HG02763 (cell line): Measurements from ENCODE around the gene ACY1.

ENCODE experiments used
- ATAC-seq: cut with Tn5 transposase; IDR thresholded peaks from one replicate; pipeline ENCODE4 v1.9.1; 2021; ENCODE audit warnings: mild to moderate bottlenecking, moderate library complexity; ENCODE audit not compliant: unreplicated experiment

The ACY1 gene

DNA sequence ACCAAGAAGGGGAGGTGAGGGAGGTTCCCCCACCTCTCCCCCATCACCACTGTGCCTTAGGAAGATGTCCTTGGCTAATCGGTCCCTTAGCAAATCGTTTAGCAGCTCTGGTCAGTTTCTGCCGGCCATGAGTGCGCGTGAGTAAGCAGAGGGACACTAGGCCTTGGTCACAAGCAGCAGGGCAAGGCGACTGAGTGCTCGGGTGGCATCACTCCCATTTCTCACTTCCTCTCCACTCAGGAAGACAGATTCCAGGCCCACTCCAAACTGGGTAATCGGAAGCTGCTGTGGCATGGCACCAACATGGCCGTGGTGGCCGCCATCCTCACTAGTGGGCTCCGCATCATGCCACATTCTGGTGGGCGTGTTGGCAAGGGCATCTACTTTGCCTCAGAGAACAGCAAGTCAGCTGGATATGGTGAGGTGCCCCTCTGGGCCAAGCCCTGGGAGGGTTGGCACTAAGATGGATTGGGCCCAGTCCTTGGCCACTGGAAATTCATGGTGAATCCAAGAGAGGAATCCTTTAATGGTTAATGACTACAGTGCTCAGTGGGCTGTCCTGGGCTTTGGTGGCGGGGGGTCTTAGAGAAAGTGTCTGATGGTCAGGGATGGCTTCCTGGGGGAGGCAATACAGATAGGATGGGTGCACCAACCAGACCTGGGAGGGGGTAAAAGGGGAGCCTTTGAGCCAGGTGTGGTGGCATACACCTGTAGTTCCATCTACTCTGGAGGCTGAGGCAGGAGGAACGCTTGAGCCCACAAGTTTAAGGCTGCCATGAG is 37.2 kb upstream of the ACY1 start:
- ATAC-seq, result no peak

DNA sequence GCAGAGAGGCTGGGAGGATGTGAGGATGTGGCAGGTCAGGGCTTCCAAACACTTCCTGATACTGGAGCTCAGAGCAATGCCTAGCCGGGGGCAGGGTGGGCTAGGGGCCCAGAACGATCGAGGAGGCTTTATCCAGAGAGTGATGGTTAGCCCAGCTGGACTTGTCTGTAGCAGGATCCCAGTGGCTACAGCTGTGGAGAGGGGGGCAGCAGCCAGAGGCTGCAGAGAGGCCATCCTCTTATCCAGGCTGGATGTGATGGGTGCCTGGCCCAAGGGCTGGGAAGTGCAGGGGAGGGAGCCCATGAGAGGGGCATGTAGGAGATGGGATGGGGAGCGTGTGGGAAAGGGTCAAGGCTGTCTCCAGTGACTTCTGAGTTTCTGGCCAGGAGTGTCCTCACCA is 36.5 kb upstream of the ACY1 start:
- no peak for ATAC-seq

DNA sequence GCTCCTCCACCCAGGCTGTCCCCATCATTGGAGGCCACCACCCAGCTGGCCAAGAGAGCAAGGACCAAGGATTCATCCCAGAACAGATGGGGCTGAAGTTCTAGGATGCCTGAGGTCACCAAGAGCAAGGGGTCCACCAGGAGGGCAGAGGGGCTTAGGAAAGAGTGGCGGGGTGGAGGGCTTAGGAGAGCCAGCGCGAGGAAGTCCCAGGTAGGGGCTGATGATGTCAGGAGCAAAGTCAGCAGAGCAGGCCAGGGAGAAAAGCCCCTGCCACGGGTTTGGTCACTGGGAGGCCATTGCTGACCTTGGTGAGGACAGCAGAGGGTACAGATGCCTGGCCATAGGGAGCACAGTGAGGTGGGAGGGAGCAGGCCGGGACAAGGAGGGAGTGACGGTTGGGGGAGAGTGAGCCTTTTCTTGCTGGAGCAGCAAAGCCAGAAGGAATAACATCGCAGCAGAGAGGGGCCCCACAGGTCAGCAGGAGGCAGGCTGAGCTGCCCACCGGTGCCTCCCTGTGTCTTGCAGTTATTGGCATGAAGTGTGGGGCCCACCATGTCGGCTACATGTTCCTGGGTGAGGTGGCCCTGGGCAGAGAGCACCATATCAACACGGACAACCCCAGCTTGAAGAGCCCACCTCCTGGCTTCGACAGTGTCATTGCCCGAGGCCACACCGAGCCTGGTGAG is 36.0 kb upstream of the ACY1 start:
- ATAC-seq, result no peak

DNA sequence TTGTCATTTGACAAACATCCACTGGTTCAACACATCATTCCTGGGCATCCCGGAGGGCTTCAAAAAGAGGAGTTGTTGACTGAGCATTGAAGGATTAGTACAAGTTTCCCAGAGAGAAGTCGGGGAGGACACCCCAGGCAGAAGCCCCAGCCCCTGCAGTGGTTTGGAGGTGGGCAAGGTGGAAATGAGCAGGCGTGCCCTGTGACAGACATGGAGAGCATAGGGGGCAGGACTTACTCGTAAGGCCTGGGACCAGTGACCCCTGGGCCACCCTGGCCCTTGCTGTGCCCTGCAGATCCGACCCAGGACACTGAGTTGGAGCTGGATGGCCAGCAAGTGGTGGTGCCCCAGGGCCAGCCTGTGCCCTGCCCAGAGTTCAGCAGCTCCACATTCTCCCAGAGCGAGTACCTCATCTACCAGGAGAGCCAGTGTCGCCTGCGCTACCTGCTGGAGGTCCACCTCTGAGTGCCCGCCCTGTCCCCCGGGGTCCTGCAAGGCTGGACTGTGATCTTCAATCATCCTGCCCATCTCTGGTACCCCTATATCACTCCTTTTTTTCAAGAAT is 35.2 kb upstream of the ACY1 start:
- ATAC-seq, result no peak

DNA sequence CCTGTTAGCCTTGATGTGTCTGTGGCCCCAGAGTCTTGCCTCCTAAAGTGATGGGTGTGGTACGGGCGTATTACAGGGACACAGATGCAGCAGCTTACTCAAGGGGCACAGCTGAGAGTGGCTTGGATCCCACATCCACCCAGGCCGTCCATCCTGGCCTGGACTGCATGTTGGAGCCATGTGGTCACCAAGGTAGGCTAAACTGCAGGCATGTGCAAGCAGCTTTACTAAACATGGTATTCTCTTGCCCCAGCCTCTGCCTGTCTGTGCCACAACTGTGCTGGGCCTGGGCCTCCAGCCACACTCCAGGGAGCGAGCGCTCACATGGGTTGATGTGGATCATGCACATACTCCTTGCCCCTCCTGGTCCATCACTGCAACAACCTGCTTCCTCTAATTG is 34.2 kb upstream of the ACY1 start:
- no peak for ATAC-seq

DNA sequence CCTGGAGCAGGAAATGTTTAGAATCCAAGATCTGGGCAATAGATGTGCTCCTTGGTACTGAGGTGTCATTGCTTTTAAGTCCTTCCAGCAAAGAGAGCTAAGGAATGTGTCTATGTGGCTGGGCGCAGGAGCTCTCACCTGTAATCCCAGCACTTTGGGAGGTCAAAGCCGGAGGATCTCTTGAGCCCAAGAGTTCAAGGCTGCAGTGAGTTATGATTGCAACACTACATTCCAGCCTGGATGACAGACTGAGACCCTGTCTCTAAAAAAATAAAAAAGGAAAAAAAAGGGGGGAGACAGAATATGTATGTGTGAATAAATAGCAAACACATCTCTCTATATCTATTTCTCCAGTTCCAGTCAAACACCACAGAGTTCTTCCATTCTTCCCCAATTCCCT is 32.4 kb upstream of the ACY1 start:
- no peak for ATAC-seq

DNA sequence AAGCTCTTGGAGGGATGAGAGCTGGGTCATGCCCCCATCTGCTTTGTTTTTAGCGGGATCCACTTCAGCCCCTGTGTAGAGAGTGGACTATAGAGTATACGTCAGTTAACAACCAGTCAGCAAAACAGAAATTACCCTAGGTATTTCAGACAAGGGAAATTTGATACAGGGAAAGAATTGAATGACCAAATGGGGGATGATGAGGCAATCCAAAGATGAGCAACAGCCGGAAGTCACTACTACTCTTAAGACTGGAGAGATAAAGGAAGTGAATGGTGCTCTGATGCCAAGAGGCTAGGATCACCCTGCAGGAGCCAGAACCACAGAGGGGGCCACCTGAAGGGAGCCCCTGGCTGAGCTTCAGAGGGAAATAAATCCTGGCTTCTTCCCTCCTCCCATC is 29.9 kb upstream of the ACY1 start:
- no peak for ATAC-seq

DNA sequence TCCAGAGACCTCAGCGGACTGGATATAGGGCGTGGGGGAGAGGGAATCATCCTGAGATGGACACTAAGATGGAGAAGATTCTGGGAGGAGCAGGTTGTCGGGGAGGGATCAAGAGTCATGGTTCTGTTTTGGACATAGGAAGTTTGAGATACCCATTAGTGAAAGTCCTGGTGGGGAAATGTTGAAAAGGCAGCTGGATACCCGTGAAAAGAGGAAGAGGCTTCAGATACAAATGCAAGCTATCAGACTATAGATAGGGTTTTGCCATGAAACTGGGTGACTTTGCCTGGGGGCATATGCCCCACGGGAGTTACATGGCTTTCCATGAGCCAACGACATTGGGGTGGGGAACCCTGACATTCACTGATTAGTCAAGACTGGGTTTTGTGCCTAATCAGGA is 29.2 kb upstream of the ACY1 start:
- ATAC-seq, result no peak

DNA sequence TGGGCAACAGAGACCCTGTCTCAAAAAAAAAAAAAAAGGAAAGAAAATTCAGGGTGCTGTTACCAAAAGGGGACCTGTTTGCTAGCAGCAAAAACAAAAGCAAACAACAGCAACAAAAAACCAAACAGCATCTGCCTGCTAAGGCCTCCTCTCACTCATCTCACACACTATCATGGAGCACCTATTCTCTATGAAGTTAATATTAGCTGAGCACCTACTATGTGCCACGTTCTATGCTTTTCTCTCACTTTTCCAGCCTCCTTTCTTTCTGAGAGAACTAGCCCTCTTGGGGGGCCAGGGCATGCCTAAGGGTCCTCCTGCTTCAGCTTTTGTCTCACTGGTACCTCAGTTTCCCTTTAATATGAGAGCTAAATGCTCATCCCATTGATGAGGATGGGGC is 28.6 kb upstream of the ACY1 start:
- ATAC-seq, result no peak

DNA sequence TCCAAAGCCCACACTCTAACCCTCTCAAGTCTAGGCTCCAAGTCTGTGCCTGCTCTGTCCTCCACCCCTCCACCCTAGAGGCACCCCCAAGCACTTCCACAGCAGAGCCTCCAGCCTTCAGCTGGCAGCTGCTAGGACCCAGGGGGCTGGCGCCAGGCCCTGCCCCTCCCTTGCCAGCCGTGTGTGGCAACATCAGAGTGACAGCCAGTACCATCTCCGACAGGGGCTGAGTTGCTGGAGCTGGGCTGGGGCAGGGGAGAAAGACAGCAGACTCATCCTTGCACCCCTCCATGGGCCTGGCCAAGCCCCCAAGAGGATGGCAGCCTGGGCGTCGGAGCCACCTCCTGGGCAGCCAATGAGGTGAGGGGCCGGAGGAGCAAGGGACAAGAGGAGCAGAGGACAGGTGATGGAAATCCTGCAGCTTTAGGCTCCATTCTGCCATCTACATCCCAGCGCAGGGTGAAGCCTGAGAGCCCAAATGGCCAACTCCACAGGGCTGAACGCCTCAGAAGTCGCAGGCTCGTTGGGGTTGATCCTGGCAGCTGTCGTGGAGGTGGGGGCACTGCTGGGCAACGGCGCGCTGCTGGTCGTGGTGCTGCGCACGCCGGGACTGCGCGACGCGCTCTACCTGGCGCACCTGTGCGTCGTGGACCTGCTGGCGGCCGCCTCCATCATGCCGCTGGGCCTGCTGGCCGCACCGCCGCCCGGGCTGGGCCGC is 28.0 kb upstream of the ACY1 start, which contains the start of gene GPR62:
Gene GPR62 (plus strand): TSS at position 207 of the 718 bp plus-strand sequence. CDS start 272 bp downstream, at position 479.
- no peak for ATAC-seq

DNA sequence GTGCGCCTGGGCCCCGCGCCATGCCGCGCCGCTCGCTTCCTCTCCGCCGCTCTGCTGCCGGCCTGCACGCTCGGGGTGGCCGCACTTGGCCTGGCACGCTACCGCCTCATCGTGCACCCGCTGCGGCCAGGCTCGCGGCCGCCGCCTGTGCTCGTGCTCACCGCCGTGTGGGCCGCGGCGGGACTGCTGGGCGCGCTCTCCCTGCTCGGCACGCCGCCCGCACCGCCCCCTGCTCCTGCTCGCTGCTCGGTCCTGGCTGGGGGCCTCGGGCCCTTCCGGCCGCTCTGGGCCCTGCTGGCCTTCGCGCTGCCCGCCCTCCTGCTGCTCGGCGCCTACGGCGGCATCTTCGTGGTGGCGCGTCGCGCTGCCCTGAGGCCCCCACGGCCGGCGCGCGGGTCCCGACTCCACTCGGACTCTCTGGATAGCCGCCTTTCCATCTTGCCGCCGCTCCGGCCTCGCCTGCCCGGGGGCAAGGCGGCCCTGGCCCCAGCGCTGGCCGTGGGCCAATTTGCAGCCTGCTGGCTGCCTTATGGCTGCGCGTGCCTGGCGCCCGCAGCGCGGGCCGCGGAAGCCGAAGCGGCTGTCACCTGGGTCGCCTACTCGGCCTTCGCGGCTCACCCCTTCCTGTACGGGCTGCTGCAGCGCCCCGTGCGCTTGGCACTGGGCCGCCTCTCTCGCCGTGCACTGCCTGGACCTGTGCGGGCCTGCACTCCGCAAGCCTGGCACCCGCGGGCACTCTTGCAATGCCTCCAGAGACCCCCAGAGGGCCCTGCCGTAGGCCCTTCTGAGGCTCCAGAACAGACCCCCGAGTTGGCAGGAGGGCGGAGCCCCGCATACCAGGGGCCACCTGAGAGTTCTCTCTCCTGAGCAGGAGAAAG is 27.2 kb upstream of the ACY1 start:
- ATAC-seq, result no peak

DNA sequence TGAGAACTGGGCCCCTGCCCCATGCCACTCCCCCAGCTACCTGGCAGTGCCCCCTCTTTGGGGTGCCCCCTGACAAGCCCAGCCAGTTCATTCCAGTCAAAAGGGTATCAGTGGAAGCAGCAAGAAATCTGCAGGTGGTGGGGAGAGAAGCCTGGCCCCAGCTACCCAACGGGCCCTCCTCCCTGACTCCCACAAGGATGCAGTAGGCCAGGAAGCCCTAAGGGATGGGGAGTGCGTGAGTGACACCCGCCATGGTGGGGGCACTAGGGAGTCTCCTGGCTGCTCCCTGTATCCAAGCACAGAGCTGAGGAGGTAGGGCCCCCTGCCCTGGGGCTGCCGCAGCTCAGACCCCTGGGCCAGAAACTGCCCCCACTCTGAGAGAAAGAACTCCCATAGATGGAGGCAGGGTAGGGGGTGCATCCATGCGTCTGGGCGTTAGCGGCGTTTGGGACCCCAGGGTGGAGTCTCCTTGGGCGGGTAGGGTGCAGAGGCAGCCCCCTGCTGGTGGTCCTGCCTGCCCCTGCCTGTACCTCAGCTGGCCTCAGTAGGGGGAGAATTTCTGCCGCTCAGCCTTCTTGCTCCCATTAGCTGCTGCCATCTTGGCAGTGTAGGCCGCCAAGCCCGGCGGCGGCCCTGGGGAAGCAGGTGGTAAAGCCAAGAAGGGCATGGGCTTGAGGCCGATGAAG is 25.7 kb upstream of the ACY1 start:
- ATAC-seq, result no peak

DNA sequence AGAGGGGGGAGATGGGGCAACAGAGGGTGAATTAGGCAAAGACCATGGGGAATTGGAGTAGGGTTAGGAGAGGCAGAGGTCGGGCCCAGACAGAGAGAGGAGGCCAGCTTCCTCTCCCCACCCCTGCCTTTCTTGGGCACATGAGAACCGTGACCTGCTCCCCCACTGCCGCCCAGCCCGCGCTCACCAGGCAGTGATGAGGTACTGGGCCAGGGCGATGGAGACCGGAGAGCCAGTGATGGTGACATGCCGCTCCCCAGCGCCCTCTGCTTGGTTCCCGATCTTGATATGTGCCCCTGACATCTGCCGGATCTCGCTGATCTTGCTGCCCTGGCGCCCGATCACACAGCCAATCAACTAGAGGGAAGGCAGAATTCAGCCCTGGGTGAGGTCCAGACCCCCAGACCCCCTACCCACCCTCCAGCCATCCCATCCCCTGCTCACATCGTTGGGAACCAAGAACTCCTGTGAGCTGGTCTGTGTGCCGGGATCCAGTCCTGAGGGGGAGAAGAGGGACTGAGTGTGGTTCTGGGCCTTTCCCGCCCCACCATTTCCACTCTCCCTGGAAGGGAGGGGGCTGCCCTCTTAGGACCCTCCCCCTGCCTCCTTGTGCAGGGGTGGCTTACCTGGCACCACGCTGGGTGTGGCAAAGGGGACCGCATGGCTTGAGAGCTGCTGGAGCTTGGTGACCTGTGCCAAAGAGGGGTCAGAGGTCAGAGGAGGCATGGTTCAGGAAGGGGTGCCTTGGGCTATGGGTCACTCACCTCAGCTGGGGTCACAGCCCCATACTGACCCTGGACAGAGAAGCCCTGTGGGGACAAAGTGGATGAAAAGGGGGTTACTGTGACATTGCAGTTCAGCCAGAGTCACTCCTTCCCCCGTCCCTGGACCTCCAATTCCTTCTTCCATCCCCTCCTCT is 24.5 kb upstream of the ACY1 start:
- no peak for ATAC-seq

DNA sequence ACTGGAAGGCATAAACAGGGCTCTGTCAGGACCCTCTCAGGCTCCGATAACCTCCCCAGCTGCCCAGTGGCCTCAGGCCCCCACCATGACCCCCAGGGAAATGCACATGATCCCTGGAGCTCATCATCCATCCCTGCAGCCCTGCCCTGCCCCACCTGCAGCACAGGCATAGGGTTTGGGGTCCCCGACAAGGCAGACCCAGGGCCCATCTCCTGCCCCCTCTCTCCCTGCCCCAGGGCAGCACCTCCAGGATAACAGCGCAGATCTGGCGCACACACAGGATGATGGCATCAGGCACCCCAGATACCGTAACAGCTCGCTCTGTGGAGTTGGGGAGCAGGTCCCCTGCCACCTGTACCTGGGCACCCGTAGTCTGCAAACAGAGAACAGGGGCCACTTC is 23.7 kb upstream of the ACY1 start:
- no peak for ATAC-seq

DNA sequence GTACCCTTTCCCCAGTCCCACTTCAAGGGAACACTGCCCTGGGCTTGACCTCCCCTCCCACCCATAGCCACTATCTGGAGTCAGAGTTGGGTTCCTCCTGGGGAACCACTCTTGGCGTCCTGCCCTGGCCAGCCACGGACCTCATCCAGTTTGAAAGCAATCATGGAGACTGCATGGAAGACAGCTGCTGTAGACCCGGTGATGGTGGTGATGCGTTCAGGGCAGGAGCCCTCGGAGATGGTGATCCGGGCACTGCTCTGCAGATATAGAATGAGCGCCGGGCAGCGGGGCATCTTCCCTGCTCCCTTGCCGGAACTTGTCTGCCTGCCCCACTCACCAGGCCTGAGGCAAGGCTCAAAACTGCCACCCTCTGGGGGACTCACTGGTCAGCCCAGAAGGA is 22.9 kb upstream of the ACY1 start:
- no peak for ATAC-seq

DNA sequence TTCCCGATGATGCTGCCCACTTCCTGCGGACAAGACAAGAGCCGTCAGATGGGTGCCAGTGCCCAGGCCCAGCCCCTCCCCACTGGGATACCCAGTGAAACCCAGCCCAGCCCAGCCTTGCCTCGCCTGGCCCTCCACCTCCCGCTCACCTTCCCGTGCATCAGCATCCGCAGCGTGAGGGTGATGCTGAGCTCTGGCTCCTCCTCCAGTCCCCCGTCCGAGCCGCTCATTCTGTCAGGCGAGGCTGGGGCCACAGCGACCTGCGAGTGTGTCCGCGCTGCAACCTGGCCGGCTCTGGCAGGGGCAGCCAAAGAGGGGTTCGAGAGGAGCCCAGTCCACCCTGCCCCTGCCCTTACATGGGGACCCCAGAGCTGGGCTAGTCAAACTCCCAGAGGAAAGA is 22.3 kb upstream of the ACY1 start:
- ATAC-seq, result no peak

DNA sequence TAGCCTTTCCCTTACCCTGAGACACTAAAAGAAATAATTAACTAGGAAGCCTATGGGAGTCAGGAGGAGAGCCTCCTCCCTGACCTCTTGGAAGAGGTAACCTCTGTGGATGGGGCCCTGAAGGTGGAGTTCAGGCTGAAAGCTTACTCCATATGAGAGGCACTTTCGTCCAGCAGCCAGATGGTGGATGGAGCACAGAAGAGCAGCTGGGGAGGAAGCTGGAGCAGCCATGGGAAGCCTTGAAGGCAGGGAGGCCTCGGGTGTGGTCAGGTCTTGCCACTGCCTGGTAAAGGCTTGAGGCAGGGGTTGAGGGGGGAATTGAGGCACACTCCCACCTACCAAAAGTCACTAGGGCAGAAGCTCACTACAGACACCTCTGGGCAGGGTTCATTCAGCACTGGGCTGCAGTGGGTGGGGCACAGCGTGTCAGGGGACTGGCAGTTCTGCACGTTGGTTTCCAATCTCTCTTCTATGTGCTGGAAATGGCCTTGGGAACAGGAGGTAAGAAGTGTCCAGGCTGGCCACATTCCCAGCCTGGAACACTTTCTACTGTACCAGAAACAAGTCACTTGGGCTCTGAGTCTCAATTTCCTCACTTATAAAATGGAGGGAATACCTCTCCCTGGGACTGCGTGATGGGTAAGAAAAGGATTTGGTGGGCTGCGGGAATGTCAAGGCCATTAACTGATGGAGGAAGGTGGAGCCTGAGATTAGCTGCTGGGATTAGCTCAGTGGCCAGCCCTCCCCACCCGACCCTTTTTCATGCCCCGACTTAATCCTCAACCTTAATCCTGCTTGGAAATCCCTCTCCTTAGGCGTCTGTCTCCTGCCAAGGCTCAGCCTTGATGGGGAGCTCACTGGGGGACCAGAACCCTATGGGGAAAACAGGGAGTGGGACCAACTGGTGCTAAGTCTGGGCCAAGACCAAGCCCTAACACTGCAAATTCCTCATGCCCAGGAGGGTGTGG is 21.4 kb upstream of the ACY1 start:
- ATAC-seq, result no peak
